GM19395 (cell line): Measurements from ENCODE around the gene AASDHPPT.

Experiments used
- ATAC-seq: cut with Tn5 transposase; IDR thresholded peaks from one replicate; pipeline ENCODE4 v1.9.1; 2021; ENCODE audit warnings: mild to moderate bottlenecking, moderate library complexity; ENCODE audit not compliant: unreplicated experiment

Gene AASDHPPT

DNA sequence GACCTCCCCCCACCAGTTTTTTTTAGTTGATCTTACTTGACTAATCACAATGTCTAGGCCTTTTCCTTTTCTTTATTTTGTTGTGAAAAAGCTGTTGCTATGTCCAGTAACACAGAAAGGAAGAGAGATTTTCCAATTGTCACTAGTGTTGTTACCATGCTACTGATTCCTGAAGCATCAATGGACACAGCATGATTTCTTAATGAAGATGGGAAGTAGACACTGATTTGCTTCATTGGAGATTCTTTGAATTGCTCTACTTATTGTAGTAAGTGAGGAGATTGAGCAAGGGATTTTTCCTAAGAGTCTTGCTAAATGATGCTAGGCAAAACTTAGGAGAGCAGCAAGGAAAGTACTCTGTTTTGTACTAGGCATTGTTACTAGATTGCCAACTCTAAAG lies 4.6 kb downstream of the AASDHPPT start:
- ATAC-seq, result no peak

DNA sequence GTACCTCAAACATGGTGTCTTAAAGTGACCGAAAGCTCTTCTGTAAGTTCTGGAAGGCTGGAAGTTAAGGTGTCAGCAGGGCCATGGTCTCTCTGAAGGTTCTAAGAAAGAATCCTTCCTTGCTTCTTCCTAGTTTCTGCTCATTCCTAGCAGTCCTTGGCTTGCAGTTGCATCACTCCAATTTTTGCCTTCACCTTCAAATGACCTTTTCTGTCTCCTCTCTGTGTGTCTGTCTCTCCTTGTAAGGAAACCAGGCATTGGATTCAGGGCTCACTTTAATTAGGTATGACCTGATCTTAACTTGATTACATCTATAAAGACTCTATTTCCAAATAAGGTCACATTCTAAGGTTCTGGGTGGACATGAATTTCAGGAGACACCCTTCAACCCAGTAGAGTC lies 8.7 kb downstream of the AASDHPPT start:
- no peak for ATAC-seq

- ATAC-seq, result no peak
These were observed 9.4 kb downstream of the AASDHPPT start for GRCh38 chr11:106086850-106087249.

DNA sequence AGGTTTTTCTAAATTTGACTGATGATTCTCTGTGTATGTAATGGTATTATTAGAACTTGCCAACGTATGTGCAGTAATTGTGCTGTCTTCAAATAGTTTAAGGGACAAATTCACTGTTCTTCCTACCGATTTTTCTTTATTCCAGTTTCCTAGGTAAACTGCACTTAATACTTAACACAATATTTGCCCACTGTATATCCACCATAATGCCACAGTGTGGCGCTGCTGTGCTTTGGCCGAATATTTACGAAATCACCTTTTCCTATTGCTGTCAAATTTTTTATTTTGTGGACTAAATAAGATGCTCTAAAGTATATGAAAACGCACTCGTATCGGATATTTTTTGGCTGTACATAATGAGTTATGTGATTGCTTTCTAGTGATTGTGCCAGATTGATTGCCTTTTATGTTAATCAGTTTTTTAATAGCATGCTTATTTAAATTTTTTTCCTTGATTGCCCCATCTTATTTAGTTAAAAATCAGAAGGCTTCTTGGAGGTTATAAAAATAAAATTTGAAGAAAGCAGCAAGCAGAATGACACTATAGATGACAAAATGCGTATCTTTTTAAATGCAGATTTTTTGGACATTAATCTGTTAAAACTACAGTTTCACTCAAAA lies 10.5 kb downstream of the AASDHPPT start:
- ATAC-seq, result peak; percentile 27

DNA sequence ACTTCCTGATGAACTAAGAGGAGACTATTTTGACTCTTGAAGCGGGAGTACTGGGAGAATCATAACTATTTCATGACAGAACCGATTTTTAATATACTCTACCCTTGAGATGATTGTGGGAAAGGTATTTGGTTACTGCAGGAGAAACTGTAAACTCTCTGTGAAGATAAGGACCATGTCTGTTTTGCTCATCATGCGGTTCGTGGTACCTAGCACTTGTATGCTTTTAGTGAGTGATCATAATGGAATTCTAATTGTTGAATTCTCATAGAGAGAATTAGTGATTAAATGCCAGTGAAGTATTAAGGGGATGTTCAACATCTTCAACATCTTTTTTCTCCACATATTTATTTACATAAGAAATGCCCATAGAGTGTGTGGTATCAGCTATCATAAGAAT lies 11.4 kb downstream of the AASDHPPT start:
- ATAC-seq, result no peak

DNA sequence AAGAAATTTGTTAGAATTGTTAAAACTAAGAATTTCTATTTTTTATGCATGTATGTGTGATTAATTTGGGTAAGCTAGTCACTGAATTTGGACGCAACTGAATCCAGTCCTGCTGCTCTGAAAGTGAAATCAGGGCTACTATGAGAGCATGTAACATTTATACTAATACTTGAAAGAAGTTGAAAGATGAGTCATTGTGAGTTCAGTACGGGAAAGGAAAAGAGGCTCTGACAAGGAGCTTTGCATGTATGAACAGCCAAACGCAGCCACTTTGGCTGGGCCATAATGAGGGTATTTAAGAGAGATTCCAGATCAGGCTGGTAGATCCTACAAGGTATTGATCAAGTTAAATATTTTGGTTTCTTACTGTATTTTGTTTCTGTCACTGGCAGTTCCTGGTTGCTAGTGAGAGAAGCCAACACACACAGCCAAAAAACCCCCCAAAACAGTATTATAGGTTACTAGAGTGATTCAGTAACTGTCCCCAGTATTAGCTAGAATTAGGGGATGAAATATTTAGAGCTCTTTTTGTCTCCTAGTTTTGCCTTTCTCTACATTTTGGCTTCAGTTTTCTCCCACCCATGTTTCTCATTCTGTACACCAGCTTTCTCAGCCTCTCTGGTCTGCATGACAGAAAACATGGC lies 14.1 kb downstream of the AASDHPPT start:
- ATAC-seq, result peak; percentile 98

- ATAC-seq, result peak; percentile 33
These were observed 15.0 kb downstream of the AASDHPPT start for GRCh38 chr11:106092446-106092845.

GRCh38 chr11:106098893-106099553 lies 21.6 kb downstream of the AASDHPPT start:
- no peak for ATAC-seq

DNA sequence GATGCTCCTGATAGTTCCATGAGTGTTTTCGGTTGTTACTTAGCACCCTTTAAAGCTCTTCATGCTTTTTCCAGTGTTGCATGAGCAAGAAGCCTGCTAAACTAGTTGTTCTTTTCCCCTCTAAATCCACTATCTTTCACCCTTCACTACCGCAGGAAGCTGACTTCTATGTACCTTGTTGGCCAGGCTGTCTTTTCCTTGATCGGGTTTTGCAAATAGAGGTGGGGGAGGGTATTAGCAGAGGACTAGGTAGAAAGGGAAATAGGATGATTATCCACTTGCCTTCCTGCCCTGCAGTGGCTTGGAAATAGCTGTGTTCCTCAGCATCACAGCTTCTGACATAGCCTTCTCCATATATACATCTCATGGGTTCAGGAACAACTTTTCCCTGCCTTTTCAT lies 23.9 kb downstream of the AASDHPPT start:
- ATAC-seq, result no peak

DNA sequence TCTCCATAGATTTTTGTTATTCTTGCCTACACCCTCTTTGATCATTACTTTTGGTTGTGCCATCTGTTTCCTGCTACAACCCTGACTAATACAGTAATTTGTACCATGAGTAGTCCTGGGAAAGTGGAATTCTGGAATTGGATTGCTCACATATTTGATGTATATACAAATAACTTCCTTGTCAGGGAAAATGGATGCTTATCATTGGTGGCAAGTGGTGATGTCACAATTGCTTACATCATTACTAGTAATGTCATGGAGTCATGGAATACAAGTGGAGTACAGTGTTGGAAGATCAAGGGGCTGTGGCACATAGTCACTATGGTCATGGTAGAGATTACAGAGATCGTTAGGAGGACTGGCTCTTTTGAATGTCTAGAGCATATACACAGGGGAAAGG lies 24.4 kb downstream of the AASDHPPT start:
- ATAC-seq, result no peak

DNA sequence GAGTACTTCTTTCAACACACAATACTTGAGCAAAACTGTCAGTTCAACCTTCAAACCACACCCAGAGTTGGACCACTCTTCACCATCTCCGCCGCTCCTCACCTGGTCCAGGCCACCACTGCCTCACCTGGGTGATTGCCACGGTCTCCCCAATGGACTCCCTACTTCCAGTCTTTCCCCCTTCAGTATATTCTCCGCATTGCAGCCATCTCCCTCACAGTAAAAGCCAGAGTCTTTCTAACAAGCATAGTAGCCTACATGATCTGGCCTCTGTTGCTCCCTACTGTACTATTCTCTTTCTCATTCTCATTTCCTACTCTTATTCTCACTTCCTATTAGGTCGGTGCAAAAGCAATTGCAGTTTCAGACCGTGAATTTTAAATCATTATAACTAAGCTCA lies 28.5 kb downstream of the AASDHPPT start:
- peak; percentile 61 for ATAC-seq

DNA sequence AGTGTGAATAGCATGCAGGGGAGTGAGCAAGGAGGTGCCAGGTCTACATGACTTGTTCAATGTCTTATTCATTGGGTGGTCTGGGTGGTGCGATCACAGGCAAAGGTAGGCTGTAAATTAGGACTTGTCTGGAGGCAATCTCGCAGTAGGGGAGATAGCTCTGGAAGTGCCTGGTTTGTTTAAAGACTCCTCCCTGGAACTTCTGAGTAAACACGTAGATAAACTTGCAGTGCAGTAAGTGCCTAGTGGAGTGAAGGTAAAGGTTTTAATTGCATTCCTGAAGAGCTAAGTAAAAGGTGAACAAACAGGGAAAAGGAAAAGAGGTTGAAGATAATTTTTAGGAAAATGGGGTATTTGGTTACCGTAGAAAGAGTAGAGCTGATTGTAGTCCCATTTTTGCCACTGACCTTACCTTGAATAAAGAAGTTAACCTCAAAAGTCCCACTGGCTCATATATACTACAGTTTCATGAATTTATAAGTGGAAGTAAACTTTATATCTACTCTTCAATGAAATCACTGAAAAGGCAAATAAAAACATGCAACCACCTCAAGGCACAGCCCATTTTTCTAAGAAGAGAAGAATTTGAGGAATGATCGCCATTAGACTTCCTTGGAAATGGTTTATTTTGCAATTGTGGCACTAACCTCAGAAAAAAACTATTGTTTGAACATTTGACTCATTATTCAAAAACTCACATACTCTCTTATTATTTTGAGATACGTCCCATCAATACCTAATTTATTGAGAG lies 44.3 kb downstream of the AASDHPPT start:
- ATAC-seq, result no peak

- no peak for ATAC-seq
These were observed 50.1 kb downstream of the AASDHPPT start for GRCh38 chr11:106127604-106128003.

- ATAC-seq, result no peak
These were observed 51.3 kb downstream of the AASDHPPT start for GRCh38 chr11:106128740-106129139.

GRCh38 chr11:106131998-106132397 lies 54.5 kb downstream of the AASDHPPT start:
- no peak for ATAC-seq

GRCh38 chr11:106132582-106133354 lies 55.3 kb downstream of the AASDHPPT start:
- no peak for ATAC-seq

GRCh38 chr11:106133529-106133928 lies 56.1 kb downstream of the AASDHPPT start:
- ATAC-seq, result no peak

GRCh38 chr11:106137061-106137460 lies 59.6 kb downstream of the AASDHPPT start:
- no peak for ATAC-seq

DNA sequence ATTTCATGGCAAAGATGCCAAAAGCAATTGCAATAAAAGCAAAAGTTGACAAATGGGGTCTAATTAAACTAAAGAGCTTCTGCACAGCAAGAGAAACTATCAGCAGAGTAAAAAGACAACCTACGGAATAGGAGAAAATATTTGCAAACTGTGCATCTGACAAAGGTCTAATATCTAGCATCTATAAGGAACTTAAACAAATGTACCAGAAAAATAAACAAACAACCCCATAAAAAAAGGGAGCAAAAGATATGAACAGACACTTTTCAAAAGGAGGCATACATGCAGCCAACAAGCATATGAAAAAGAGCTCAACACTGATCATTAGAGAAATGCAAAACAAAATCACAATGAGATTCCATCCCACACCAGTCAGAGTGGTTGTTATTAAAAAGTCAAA lies 60.3 kb downstream of the AASDHPPT start:
- no peak for ATAC-seq
